CD4-positive, alpha-beta T cell treated with Interleukin-4 for 4 hours (primary cell): Measurements from ENCODE around the gene NRXN3.

Source experiments
- DNase-seq: peaks from one replicate; pipeline ENCODE4 v3.0.0-alpha.2; 2020

The NRXN3 gene

GRCh38 chr14:79516009-79516408 lies 1345.8 kb downstream of the NRXN3 start:
- no peak for DNase-seq

- DNase-seq = no peak
Observed at GRCh38 chr14:79525416-79525815, 1355.2 kb downstream of the NRXN3 start.

- DNase-seq = no peak
Observed at GRCh38 chr14:79528828-79529416, 1358.7 kb downstream of the NRXN3 start.

- no peak for DNase-seq
Observed at GRCh38 chr14:79530555-79530954, 1360.4 kb downstream of the NRXN3 start.

GRCh38 chr14:79534703-79535353 lies 1364.7 kb downstream of the NRXN3 start:
- DNase-seq = no peak

GRCh38 chr14:79540394-79540793 lies 1370.2 kb downstream of the NRXN3 start:
- no peak for DNase-seq

- no peak for DNase-seq
Observed at GRCh38 chr14:79542121-79542520, 1371.9 kb downstream of the NRXN3 start.

- DNase-seq = no peak
Observed at GRCh38 chr14:79543348-79543747, 1373.2 kb downstream of the NRXN3 start.

GRCh38 chr14:79543967-79544697 lies 1374.0 kb downstream of the NRXN3 start:
- DNase-seq = no peak

GRCh38 chr14:79544698-79545070 lies 1374.5 kb downstream of the NRXN3 start:
- DNase-seq = no peak

GRCh38 chr14:79548836-79549235 lies 1378.7 kb downstream of the NRXN3 start:
- no peak for DNase-seq

- no peak for DNase-seq
Observed at GRCh38 chr14:79549515-79549914, 1379.3 kb downstream of the NRXN3 start.

- no peak for DNase-seq
Observed at GRCh38 chr14:79551523-79551922, 1381.3 kb downstream of the NRXN3 start.

GRCh38 chr14:79552778-79553177 lies 1382.6 kb downstream of the NRXN3 start:
- no peak for DNase-seq

- no peak for DNase-seq
Observed at GRCh38 chr14:79554816-79555215, 1384.6 kb downstream of the NRXN3 start.

- DNase-seq = no peak
Observed at GRCh38 chr14:79555429-79555828, 1385.3 kb downstream of the NRXN3 start.

GRCh38 chr14:79557309-79557708 lies 1387.1 kb downstream of the NRXN3 start:
- DNase-seq = no peak

GRCh38 chr14:79562185-79562584 lies 1392.0 kb downstream of the NRXN3 start:
- no peak for DNase-seq

GRCh38 chr14:79564371-79564770 lies 1394.2 kb downstream of the NRXN3 start:
- no peak for DNase-seq

- DNase-seq = no peak
Observed at GRCh38 chr14:79567306-79567705, 1397.1 kb downstream of the NRXN3 start.

- no peak for DNase-seq
Observed at GRCh38 chr14:79568594-79568993, 1398.4 kb downstream of the NRXN3 start.

GRCh38 chr14:79569072-79569471 lies 1398.9 kb downstream of the NRXN3 start:
- no peak for DNase-seq

GRCh38 chr14:79570648-79571047 lies 1400.5 kb downstream of the NRXN3 start:
- DNase-seq = no peak

GRCh38 chr14:79571366-79571765 lies 1401.2 kb downstream of the NRXN3 start:
- DNase-seq = no peak
